Nephron progenitor cell (in vitro differentiated cells): Measurements from ENCODE around the gene TECPR1.

Experiments
- DNase-seq: peaks from one replicate; pipeline ENCODE4 v3.0.0; 2021
- H3K27ac Mint-ChIP-seq: 2 replicates; pipeline ENCODE4 v1.8.0; 2021; ENCODE audit warnings: mild to moderate bottlenecking, moderate library complexity, mixed read lengths
- H3K27me3 Mint-ChIP-seq: 2 replicates; pipeline ENCODE4 v1.8.0; 2021; ENCODE audit warnings: mild to moderate bottlenecking, low read depth, mixed read lengths; ENCODE audit not compliant: poor library complexity
- H3K36me3 Mint-ChIP-seq: 2 replicates; pipeline ENCODE4 v1.8.0; 2021; ENCODE audit warnings: low read depth, mixed read lengths
- H3K4me1 Mint-ChIP-seq: 2 replicates; pipeline ENCODE4 v1.8.0; 2021; ENCODE audit warnings: mixed read lengths
- H3K4me3 Mint-ChIP-seq: 2 replicates; pipeline ENCODE4 v1.8.0; 2021; ENCODE audit warnings: mild to moderate bottlenecking, moderate library complexity, mixed read lengths
- H3K9me3 Mint-ChIP-seq: 2 replicates; pipeline ENCODE4 v1.8.0; 2021; ENCODE audit warnings: mild to moderate bottlenecking, moderate library complexity, mixed read lengths
- CTCF ChIP-seq: fragments of 200-600 bp; sonication (generic); IDR thresholded peaks from 2 replicates; pipeline ENCODE4 v1.5.0; 2021; ENCODE audit warnings: antibody characterized with exemption

The TECPR1 gene

GRCh38 chr7:98254951-98255610, 3.0 kb upstream of the TECPR1 start:
- Mint-ChIP-seq H3K27me3 (peaks cover 8% of the 10 kb centered on the region), H3K36me3 (peaks cover 12% of the 10 kb centered on the region), H3K4me1 (peaks cover 30% of the 10 kb centered on the region), H3K27ac (no peak overlapping the region), H3K4me3 (no peak overlapping the region), H3K9me3 (no peaks in the 10 kb centered on the region)
- TF ChIP-seq CTCF, result no peak
- no peak for DNase-seq

- no peak for TF ChIP-seq CTCF
- Mint-ChIP-seq H3K27me3 (peaks cover 8% of the 10 kb centered on the region), H3K27ac (no peak overlapping the region), H3K9me3 (no peaks in the 10 kb centered on the region), H3K4me3 (no peak overlapping the region), H3K36me3 (peaks cover 12% of the 10 kb centered on the region), H3K4me1 (peaks cover 35% of the 10 kb centered on the region)
- DNase-seq, result no peak
Observed at GRCh38 chr7:98254516-98254915, 2.5 kb upstream of the TECPR1 start.

- TF ChIP-seq CTCF, result no peak
- peak overlapping the region; percentile 65 for H3K27ac Mint-ChIP-seq
- H3K27me3 Mint-ChIP-seq, result peaks cover 13% of the 10 kb centered on the region
- peaks cover 41% of the 10 kb centered on the region for H3K4me1 Mint-ChIP-seq
- no peak for DNase-seq
- H3K4me3 Mint-ChIP-seq, result peak overlapping the region; percentile 92
- no peaks in the 10 kb centered on the region for H3K9me3 Mint-ChIP-seq
- H3K36me3 Mint-ChIP-seq, result peaks cover 13% of the 10 kb centered on the region
Observed at GRCh38 chr7:98252425-98253054, 508 bp upstream of the TECPR1 start.

- peak overlapping the region; percentile 92 for H3K4me3 Mint-ChIP-seq
- H3K36me3 Mint-ChIP-seq, result peaks cover 10% of the 10 kb centered on the region
- H3K27me3 Mint-ChIP-seq, result peaks cover 13% of the 10 kb centered on the region
- H3K27ac Mint-ChIP-seq, result no peak overlapping the region
- no peak for TF ChIP-seq CTCF
- no peak for DNase-seq
- no peaks in the 10 kb centered on the region for H3K9me3 Mint-ChIP-seq
- H3K4me1 Mint-ChIP-seq, result peaks cover 41% of the 10 kb centered on the region
Observed at GRCh38 chr7:98251231-98251600, 816 bp downstream of the TECPR1 start.

GRCh38 chr7:98250789-98251188, 1.2 kb downstream of the TECPR1 start:
- H3K4me1 Mint-ChIP-seq, result peaks cover 41% of the 10 kb centered on the region
- no peak for TF ChIP-seq CTCF
- H3K4me3 Mint-ChIP-seq, result peak overlapping the region; percentile 92
- peaks cover 10% of the 10 kb centered on the region for H3K36me3 Mint-ChIP-seq
- DNase-seq, result no peak
- H3K27ac Mint-ChIP-seq, result no peak overlapping the region
- peaks cover 13% of the 10 kb centered on the region for H3K27me3 Mint-ChIP-seq
- H3K9me3 Mint-ChIP-seq, result no peaks in the 10 kb centered on the region

GRCh38 chr7:98249106-98249505, 2.9 kb downstream of the TECPR1 start:
- peak overlapping the region; percentile 91 for H3K27ac Mint-ChIP-seq
- H3K4me1 Mint-ChIP-seq, result peaks cover 41% of the 10 kb centered on the region
- peaks cover 13% of the 10 kb centered on the region for H3K27me3 Mint-ChIP-seq
- no peak overlapping the region for H3K4me3 Mint-ChIP-seq
- no peak for DNase-seq
- TF ChIP-seq CTCF, result no peak
- no peaks in the 10 kb centered on the region for H3K9me3 Mint-ChIP-seq
- peaks cover 4% of the 10 kb centered on the region for H3K36me3 Mint-ChIP-seq
